ENCODE measurements around the gene RIBC1.

DNA sequence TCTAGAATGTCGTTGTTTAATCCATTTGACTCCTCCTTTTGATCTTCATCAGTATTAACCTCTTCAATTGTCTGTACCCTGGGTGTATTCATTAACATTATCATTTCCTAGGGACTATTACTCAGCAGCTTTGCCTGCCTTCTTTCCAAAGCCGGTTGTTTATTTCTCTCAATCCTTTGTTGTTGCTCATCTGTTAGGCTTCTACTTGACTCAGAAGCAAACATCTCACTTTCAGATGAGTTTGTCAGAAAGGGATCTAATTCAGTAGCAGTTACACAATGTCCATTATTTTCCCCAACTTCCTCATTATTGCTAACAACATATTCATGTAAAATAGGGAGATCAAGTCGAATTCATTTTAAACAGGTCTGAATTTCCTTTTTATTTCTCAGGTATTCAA is 33.6 kb downstream of the RIBC1 start:
- TF ChIP-seq CTCF (IDR thresholded peaks at IDR 0.05) (no peak), POLR2A (IDR thresholded peaks at IDR 0.05) (no peak)

Measured in heart left ventricle (tissue), 13 donors.